ENCODE results near the gene BMPER. TPM values are rescaled to one million over a fixed set of nuclear protein-coding genes. Genes with fewer than 3 reads are reported as not detected.

Gene BMPER
- total and polyA plus RNA-seq, 10 of the 15 experiments (the other 5 are each of a cell fraction or from before 2014, with no cell fraction given), result 0.02 to 0.08 TPM; not detected in 8

DNA sequence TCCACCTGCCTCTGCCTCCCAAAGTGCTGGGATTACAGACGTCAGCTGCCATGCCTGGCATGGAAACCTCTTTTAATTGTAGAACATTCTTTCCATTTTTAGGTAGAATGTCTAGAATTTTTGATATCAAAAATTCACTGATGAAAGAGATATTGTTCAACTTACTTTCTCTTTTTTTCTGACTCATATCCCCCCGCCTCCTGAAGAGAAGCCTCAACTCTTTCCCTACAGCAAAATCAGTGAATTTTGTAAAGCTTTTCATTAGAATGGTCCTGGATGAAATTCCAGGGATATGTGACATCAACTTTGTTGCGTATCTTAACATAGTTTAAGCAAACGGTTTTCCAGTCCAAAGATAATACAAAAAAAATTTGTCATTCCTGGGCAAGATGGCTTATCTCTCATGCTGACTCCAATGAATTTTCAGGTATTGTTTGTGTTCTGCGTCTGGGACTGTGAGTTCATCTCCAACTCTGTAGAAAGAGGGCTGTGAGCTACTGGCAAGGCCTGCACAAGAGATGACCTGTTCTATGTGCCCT is 256.8 kb downstream of the BMPER start:
- WGBS (ENCODE audit: insufficient coverage, insufficient replicate concordance, low lambda C conversion rate, missing lambda C conversion rate), result 17% methylated on average over 5 of the region's 5 CpGs
- ChIA-PET POLR2A (no interaction called here), RAD21 (ENCODE audit: unreplicated experiment) (no interaction called here), CTCF (interaction anchor here (0.5 kb wide), 1 partner anchor 1021 kb away, joined by 3 read pairs; no protein-coding TSS in a partner anchor), SMC1A (ENCODE audit: uncharacterized antibody, unreplicated experiment) (no interaction called here)
- H3K27me3 ChIP-seq (replicated peaks in 1 of 2; ENCODE audit: control insufficient read depth in 2 of 2, insufficient read depth in 2 of 2, low read length in 1 of 2), result no peaks in the 10 kb centered on the region
- intact Hi-C loops (cut with micrococcal nuclease; ENCODE audit: unreplicated experiment), result no loop called here
- no peak overlapping the region for H3K4me3 ChIP-seq
- no TSS peak for BruUV-seq (replicated peaks)
- no peak overlapping the region for H3K27ac ChIP-seq (ENCODE audit: control insufficient read depth, insufficient read depth)
- TF ChIP-seq SPI1 (IDR thresholded peaks at IDR 0.05; ENCODE audit: borderline replicate concordance, insufficient read depth, low read depth, low read length), result no peak
- no peak for TF ChIP-seq ESRRA (IDR thresholded peaks at IDR 0.05; ENCODE audit: low read length)
- no peak for TF ChIP-seq NFYB (IDR thresholded peaks at IDR 0.05; ENCODE audit: insufficient read depth, low read depth, low read length)
- TF ChIP-seq CEBPB (IDR thresholded peaks at IDR 0.05; ENCODE audit: borderline replicate concordance in 1 of 2, low read depth in 2 of 2, low read length in 2 of 2), result no peak
- TF ChIP-seq BRCA1 (IDR thresholded peaks at IDR 0.05; ENCODE audit: low read depth, low read length), result no peak
- TF ChIP-seq JUNB (IDR thresholded peaks at IDR 0.05), result no peak
- TF ChIP-seq SP1 (IDR thresholded peaks at IDR 0.05; ENCODE audit: low read depth, low read length), result no peak
- TF ChIP-seq, protein P1, sequence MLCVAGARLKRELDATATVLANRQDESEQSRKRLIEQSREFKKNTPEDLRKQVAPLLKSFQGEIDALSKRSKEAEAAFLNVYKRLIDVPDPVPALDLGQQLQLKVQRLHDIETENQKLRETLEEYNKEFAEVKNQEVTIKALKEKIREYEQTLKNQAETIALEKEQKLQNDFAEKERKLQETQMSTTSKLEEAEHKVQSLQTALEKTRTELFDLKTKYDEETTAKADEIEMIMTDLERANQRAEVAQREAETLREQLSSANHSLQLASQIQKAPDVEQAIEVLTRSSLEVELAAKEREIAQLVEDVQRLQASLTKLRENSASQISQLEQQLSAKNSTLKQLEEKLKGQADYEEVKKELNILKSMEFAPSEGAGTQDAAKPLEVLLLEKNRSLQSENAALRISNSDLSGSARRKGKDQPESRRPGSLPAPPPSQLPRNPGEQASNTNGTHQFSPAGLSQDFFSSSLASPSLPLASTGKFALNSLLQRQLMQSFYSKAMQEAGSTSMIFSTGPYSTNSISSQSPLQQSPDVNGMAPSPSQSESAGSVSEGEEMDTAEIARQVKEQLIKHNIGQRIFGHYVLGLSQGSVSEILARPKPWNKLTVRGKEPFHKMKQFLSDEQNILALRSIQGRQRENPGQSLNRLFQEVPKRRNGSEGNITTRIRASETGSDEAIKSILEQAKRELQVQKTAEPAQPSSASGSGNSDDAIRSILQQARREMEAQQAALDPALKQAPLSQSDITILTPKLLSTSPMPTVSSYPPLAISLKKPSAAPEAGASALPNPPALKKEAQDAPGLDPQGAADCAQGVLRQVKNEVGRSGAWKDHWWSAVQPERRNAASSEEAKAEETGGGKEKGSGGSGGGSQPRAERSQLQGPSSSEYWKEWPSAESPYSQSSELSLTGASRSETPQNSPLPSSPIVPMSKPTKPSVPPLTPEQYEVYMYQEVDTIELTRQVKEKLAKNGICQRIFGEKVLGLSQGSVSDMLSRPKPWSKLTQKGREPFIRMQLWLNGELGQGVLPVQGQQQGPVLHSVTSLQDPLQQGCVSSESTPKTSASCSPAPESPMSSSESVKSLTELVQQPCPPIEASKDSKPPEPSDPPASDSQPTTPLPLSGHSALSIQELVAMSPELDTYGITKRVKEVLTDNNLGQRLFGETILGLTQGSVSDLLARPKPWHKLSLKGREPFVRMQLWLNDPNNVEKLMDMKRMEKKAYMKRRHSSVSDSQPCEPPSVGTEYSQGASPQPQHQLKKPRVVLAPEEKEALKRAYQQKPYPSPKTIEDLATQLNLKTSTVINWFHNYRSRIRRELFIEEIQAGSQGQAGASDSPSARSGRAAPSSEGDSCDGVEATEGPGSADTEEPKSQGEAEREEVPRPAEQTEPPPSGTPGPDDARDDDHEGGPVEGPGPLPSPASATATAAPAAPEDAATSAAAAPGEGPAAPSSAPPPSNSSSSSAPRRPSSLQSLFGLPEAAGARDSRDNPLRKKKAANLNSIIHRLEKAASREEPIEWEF (IDR thresholded peaks at IDR 0.05; ENCODE audit: insufficient replicate concordance, low read depth, low read length), result no peak
- TF ChIP-seq POU2F2 (IDR thresholded peaks at IDR 0.05; ENCODE audit: borderline replicate concordance, low read depth, low read length), result no peak
- no peak for TF ChIP-seq NFIC (IDR thresholded peaks at IDR 0.05; ENCODE audit: low read depth, low read length)
- no peak for TF ChIP-seq CBX5 (IDR thresholded peaks at IDR 0.05; ENCODE audit: low read depth)
- H3K4me1 ChIP-seq (ENCODE audit: control insufficient read depth, insufficient read depth, low read length), result no peaks in the 10 kb centered on the region
- H2AFZ ChIP-seq (ENCODE audit: control insufficient read depth, low read depth, low read length), result no peak overlapping the region
- H3K9me3 ChIP-seq (replicated peaks; ENCODE audit: control insufficient read depth, insufficient read depth, low read length), result no peaks in the 10 kb centered on the region
- in situ Hi-C loops (cut with MboI), result no loop called here
- no peaks in the 10 kb centered on the region for H4K20me1 ChIP-seq (ENCODE audit: control insufficient read depth, insufficient read depth)
- H3K9ac ChIP-seq (ENCODE audit: control insufficient read depth, insufficient read depth, low read length), result no peak overlapping the region
- FAIRE-seq, result no peak
- no peak for ATAC-seq
- no peak for DNase-seq (ENCODE audit: low read depth, low spot score)
- H3K4me2 ChIP-seq (ENCODE audit: control insufficient read depth, insufficient read depth), result no peak overlapping the region
- no peaks in the 10 kb centered on the region for H3K79me2 ChIP-seq (ENCODE audit: control insufficient read depth, insufficient read depth, low read length)
- no peaks in the 10 kb centered on the region for H3K36me3 ChIP-seq (ENCODE audit: control insufficient read depth in 2 of 2, insufficient read depth in 2 of 2, low read length in 1 of 2)
